H9 (cell line): Measurements from ENCODE around the gene SLK. TPM values are rescaled to one million over a fixed set of nuclear protein-coding genes. Genes with fewer than 3 reads are reported as not detected.
A peak's percentile ranks its signal among the peaks of the same experiment; 100 is the strongest.

Experiments used
- DNase-seq: peaks from one replicate; pipeline ENCODE4 v3.0.0-alpha.2; 2017
- H2AFZ ChIP-seq: one replicate; pipeline ENCODE4 v1.6.1; 2013; ENCODE audit warnings: mild to moderate bottlenecking, low read length, control low read depth, moderate library complexity
- H2AK5ac ChIP-seq: 2 replicates; pipeline ENCODE4 v1.6.1; 2013; ENCODE audit warnings: low read length, control low read depth, mixed read lengths; ENCODE audit not compliant: insufficient read length
- H2BK120ac ChIP-seq: one replicate; pipeline ENCODE4 v1.6.1; 2013; ENCODE audit warnings: low read depth, mild to moderate bottlenecking, low read length, control low read depth, inconsistent platforms; ENCODE audit not compliant: poor library complexity, severe bottlenecking
- H2BK12ac ChIP-seq: 2 replicates; pipeline ENCODE4 v1.6.1; 2013; ENCODE audit warnings: low read length, control low read depth, mixed read lengths, low read depth; ENCODE audit not compliant: insufficient read length
- H2BK15ac ChIP-seq: 2 replicates; pipeline ENCODE4 v1.6.1; 2013; ENCODE audit warnings: low read depth, low read length, control low read depth
- H2BK20ac ChIP-seq: one replicate; pipeline ENCODE4 v1.6.1; 2013; ENCODE audit warnings: low read depth, mild to moderate bottlenecking, low read length, control low read depth, inconsistent platforms; ENCODE audit not compliant: poor library complexity, severe bottlenecking
- H2BK5ac ChIP-seq: 2 replicates; pipeline ENCODE4 v1.6.1; 2013; ENCODE audit warnings: low read length, control low read depth, mixed read lengths; ENCODE audit not compliant: insufficient read length
- H3K14ac ChIP-seq: 2 replicates; pipeline ENCODE4 v1.6.1; 2013; ENCODE audit warnings: low read length, control low read depth; ENCODE audit not compliant: insufficient read depth
- H3K18ac ChIP-seq: 2 replicates; pipeline ENCODE4 v1.6.1; 2013; ENCODE audit warnings: low read depth, mild to moderate bottlenecking, mixed read lengths, low read length, control low read depth; ENCODE audit not compliant: insufficient read length
- H3K23ac ChIP-seq: 2 replicates; pipeline ENCODE4 v1.6.1; 2013; ENCODE audit warnings: low read length, control low read depth, mixed read lengths, low read depth; ENCODE audit not compliant: insufficient read length
- H3K23me2 ChIP-seq: 2 replicates; pipeline ENCODE4 v1.6.1; 2013; ENCODE audit warnings: low read depth, mild to moderate bottlenecking, mixed read lengths, low read length, control low read depth; ENCODE audit not compliant: insufficient read length, poor library complexity, severe bottlenecking
- H3K27ac ChIP-seq: 2 replicates; pipeline ENCODE4 v1.5.1; 2013; ENCODE audit warnings: low read length, control low read depth, mixed read lengths, low read depth; ENCODE audit not compliant: insufficient read length
- H3K27me3 ChIP-seq: 2 replicates; pipeline ENCODE4 v1.6.1; 2013; ENCODE audit warnings: low read length, control low read depth, inconsistent platforms; ENCODE audit not compliant: insufficient read depth
- H3K4ac ChIP-seq: 2 replicates; pipeline ENCODE4 v1.6.1; 2013; ENCODE audit warnings: low read depth, mild to moderate bottlenecking, control low read depth, inconsistent platforms, low read length, moderate library complexity
- H3K4me1 ChIP-seq: 2 replicates; pipeline ENCODE4 v1.6.1; 2013; ENCODE audit warnings: low read length, control low read depth, inconsistent platforms; ENCODE audit not compliant: insufficient read depth
- H3K4me2 ChIP-seq: 2 replicates; pipeline ENCODE4 v1.6.1; 2013; ENCODE audit warnings: low read length, control low read depth, mixed read lengths; ENCODE audit not compliant: insufficient read length, insufficient read depth
- H3K56ac ChIP-seq: 2 replicates; pipeline ENCODE4 v1.6.1; 2013; ENCODE audit warnings: low read depth, mild to moderate bottlenecking, mixed read lengths, low read length, control low read depth; ENCODE audit not compliant: insufficient read length
- H3K79me1 ChIP-seq: 2 replicates; pipeline ENCODE4 v1.6.1; 2013; ENCODE audit warnings: low read depth, mild to moderate bottlenecking, moderate library complexity, low read length, control low read depth, inconsistent platforms; ENCODE audit not compliant: insufficient read depth, poor library complexity, severe bottlenecking
- H3K79me2 ChIP-seq: 2 replicates; pipeline ENCODE4 v1.6.1; 2013; ENCODE audit warnings: low read length, control low read depth, inconsistent platforms; ENCODE audit not compliant: insufficient read depth
- H3K9ac ChIP-seq: 2 replicates; pipeline ENCODE4 v1.6.1; 2013; ENCODE audit warnings: low read length, control low read depth, mixed read lengths; ENCODE audit not compliant: insufficient read length; ENCODE audit errors: extremely low read depth
- H3K9me3 ChIP-seq: one replicate; pipeline ENCODE4 v1.6.1; 2013; ENCODE audit warnings: low read depth, low read length, inconsistent platforms; ENCODE audit not compliant: control insufficient read depth
- H3T11ph ChIP-seq: one replicate; pipeline ENCODE4 v1.6.1; 2013; ENCODE audit warnings: mild to moderate bottlenecking, low read length, control low read depth, inconsistent platforms
- H4K20me1 ChIP-seq: one replicate; pipeline ENCODE4 v1.6.1; 2013; ENCODE audit not compliant: control insufficient read depth, insufficient read length, insufficient read depth
- H4K5ac ChIP-seq: 2 replicates; pipeline ENCODE4 v1.6.1; 2013; ENCODE audit warnings: low read depth, mild to moderate bottlenecking, mixed read lengths, low read length, control low read depth; ENCODE audit not compliant: insufficient read length
- H4K8ac ChIP-seq: replicated peaks from 2 replicates; pipeline ENCODE4 v1.6.1; 2013; ENCODE audit warnings: low read length, control low read depth, mixed read lengths, low read depth; ENCODE audit not compliant: insufficient read length
- H4K91ac ChIP-seq: 2 replicates; pipeline ENCODE4 v1.6.1; 2013; ENCODE audit warnings: low read depth, mild to moderate bottlenecking, moderate library complexity, mixed read lengths, low read length, control low read depth; ENCODE audit not compliant: insufficient read length
- H3K27ac Mint-ChIP-seq, 3 experiments: 2 replicates in 2 of 3; 3 replicates in 1 of 3; pipeline ENCODE4 v1.8.0; 2020 to 2021; ENCODE audit warnings: mixed read lengths in 3 of 3, mild to moderate bottlenecking in 1 of 3, moderate library complexity in 1 of 3
- H3K27me3 Mint-ChIP-seq: 2 replicates; pipeline ENCODE4 v1.8.0; 2021; ENCODE audit warnings: low read depth, mild to moderate bottlenecking, moderate library complexity, mixed read lengths
- H3K36me3 Mint-ChIP-seq, 3 experiments: 2 replicates in 2 of 3; 3 replicates in 1 of 3; pipeline ENCODE4 v1.8.0; 2020 to 2021; ENCODE audit warnings: low read depth in 3 of 3, mixed read lengths in 3 of 3; ENCODE audit not compliant: insufficient read depth in 1 of 3
- H3K4me1 Mint-ChIP-seq, 2 experiments: 2 replicates each; pipeline ENCODE4 v1.8.0; 2020; ENCODE audit warnings: mixed read lengths in 2 of 2
- H3K4me3 Mint-ChIP-seq, 2 experiments: 2 replicates in 1 of 2; 3 replicates in 1 of 2; pipeline ENCODE4 v1.8.0; 2020 to 2021; ENCODE audit warnings: mild to moderate bottlenecking in 2 of 2, mixed read lengths in 2 of 2, moderate library complexity in 1 of 2
- H3K9me3 Mint-ChIP-seq, 2 experiments: 2 replicates in 1 of 2; 3 replicates in 1 of 2; pipeline ENCODE4 v1.8.0; 2020; ENCODE audit warnings: mild to moderate bottlenecking in 2 of 2, mixed read lengths in 2 of 2, moderate library complexity in 1 of 2
- WGBS: extraction: QIAGEN DNeasy Blood & Tissue Kit; methylation state at CpG from one replicate; pipeline ENCODE4 v1.1.7; 2013; ENCODE audit warnings: missing lambda C conversion rate, low lambda C conversion rate, mixed read lengths; ENCODE audit not compliant: insufficient read length; ENCODE audit errors: extremely low coverage; 5-methylcytosine and 5-hydroxymethylcytosine counted together
- total RNA-seq: library from RNA; stranded (reverse); gene quantifications from 2 replicates; pipeline ENCODE4 v1.2.1, GENCODE V29; 2021
- TF ChIP-seq, protein P1 (sequence below): fragments of 200-600 bp; sonication (generic); conservative IDR thresholded peaks from 3 replicates; pipeline ENCODE4 v1.8.0; 2021; ENCODE audit warnings: antibody characterized with exemption, mild to moderate bottlenecking

Gene SLK
- total RNA-seq, 1 experiment from 2014 or later, result 21.0 TPM

DNA sequence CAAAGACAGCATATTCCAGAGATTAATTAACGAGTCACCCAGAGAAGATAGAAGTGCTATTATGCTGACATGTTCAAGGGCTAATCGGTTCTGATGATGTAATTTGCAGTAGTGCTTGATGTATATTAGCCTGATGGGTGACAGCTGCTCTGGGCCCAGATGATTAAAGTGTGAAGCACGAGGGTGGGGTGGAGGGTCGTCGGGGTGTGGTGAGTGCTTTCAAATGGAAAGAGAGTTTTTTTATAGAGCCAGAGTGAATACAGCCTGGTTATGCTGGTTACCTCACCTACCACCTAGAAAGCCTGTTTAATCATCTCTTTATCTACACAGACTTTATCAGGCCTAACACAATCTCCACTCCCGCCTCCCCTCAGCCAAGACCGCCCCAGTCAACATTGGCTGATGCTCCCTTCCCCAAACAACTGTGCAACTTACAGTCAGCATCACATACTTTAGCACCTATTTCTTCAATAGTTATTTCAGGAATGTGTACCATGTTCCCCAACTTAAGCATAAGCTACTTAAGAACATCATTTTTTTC, 37.5 kb upstream of the SLK start:
- Histone ChIP-seq H3K4me1 (no peaks in the 10 kb centered on the region; the same call in 1 of the 2 replicates), H2BK5ac (no peak overlapping the region), H3K4me2 (no peak overlapping the region), H2BK15ac (no peak overlapping the region), H4K91ac (no peak overlapping the region), H3K14ac (no peak overlapping the region), H3K4ac (no peak overlapping the region), H3K27ac (no peak overlapping the region), H2AK5ac (no peak overlapping the region), H3K79me2 (no peaks in the 10 kb centered on the region), H3K56ac (no peak overlapping the region), H3K9ac (no peak overlapping the region), H2AFZ (no peak overlapping the region), H3K9me3 (no peaks in the 10 kb centered on the region), H3K18ac (no peak overlapping the region), H3K79me1 (no peaks in the 10 kb centered on the region), H3T11ph (no peak overlapping the region), H2BK12ac (no peak overlapping the region), H3K23ac (no peak overlapping the region), H4K8ac (no peak overlapping the region), H2BK20ac (no peak overlapping the region), H3K23me2 (no peaks in the 10 kb centered on the region), H2BK120ac (no peak overlapping the region), H4K5ac (no peak overlapping the region), H4K20me1 (no peaks in the 10 kb centered on the region), H3K27me3 (no peaks in the 10 kb centered on the region)
- Mint-ChIP-seq H3K36me3 (no peaks in the 10 kb centered on the region), H3K27ac (peak overlapping the region in 1 of 3 experiments; percentile 77; a peak in 3 of 7 replicates), H3K27me3 (no peaks in the 10 kb centered on the region; the same call in 1 of the 2 replicates), H3K4me1 (peaks cover 14 to 18% of the 10 kb centered on the region in 2 experiments), H3K4me3 (no peak overlapping the region), H3K9me3 (no peaks in the 10 kb centered on the region)
- TF ChIP-seq, protein P1, sequence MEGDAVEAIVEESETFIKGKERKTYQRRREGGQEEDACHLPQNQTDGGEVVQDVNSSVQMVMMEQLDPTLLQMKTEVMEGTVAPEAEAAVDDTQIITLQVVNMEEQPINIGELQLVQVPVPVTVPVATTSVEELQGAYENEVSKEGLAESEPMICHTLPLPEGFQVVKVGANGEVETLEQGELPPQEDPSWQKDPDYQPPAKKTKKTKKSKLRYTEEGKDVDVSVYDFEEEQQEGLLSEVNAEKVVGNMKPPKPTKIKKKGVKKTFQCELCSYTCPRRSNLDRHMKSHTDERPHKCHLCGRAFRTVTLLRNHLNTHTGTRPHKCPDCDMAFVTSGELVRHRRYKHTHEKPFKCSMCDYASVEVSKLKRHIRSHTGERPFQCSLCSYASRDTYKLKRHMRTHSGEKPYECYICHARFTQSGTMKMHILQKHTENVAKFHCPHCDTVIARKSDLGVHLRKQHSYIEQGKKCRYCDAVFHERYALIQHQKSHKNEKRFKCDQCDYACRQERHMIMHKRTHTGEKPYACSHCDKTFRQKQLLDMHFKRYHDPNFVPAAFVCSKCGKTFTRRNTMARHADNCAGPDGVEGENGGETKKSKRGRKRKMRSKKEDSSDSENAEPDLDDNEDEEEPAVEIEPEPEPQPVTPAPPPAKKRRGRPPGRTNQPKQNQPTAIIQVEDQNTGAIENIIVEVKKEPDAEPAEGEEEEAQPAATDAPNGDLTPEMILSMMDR, result no peak
- no peak for DNase-seq
- WGBS, result no CpG with 5 or more reads among the region's 7 CpGs
